Measurements from ENCODE around the gene NTF4.

The NTF4 gene, protein sequence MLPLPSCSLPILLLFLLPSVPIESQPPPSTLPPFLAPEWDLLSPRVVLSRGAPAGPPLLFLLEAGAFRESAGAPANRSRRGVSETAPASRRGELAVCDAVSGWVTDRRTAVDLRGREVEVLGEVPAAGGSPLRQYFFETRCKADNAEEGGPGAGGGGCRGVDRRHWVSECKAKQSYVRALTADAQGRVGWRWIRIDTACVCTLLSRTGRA

DNA sequence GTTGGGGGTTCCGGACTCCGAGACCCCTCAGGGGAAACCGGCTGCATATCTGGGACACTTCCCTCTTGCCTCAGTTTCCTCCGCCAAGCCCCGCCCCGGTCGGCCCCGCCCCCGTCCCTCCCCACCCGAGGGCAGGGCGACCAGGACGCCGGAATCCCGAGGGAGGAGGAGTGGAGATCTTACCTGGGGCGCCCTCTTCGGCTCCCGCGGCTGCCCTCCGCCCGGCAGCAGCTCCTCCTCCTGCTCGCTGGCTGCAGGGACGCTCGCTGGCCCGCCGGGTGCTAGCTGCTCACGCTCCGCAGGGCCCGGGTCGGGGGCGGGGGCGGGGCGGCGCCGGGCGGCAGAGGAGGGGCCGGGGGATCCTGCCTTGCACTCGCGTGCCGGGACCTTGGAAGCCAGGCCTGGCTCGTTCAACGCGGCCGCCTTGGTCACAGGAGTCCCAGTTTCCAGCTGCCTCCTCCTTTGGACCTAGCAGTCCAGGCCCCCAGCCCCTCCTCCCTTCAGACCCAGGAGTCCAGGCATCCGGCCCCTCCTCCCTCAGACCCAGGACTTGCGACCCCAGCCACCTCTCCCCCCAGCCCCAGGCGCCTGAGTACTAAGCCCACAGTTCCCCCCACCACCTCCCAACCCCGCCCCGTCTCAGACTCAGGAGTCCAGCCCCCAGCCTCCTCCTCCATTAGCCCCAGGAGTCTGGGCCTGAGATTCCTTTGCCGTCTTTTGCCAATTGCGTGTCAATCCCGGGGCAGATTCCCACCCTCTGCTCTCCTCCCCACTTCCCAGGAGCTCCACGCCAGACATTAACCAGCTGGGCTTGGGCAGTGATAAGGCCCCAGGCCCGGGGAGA lies at the start of gene NTF4:
Gene NTF4, minus strand, starts transcription at position 51 of the 844 bp plus-strand sequence. CDS start 2,821 bp downstream, outside the sequence.
- DNase-seq, result no peak

DNA sequence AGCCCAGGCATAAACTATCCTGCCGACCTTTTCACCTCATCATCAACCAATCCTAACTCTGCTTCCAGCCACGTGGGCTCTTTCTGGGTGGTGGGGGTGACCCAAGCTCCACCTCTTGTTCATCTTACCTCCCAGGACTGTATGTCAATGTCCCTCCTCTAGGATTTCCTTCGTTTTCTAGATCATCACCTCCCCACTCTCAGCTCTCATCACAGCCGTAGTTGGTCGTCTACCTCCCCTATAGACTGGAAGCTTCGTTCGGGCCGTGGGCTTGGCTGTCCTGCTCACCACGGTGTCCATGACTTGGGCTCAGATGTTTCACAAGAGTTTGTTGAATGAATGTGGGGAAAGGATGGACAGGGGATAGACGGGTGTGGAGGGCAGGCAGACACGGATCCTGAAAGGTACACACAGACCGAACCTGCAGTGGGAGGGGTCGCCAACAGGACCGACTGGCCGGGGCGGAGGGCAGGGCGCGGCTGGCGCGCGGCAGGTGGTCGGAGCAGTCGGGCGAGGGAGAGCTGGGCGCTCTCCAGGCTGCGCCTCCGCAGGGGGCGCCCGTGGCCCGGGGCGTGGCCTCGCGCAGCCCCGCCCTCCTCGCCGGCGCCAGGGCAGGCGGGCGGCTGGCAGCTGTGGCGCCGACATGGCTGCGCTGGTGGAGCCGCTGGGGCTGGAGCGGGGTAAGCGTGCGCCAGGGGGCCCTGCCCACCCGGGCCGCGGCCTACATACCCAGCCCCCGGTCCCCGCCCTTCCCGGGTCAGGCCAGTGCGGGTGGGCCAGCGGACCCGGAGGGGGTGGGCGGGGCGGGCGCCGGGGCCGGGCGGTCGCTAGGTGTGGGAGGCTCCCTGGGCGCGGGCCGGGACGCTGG lies 49.4 kb upstream of the NTF4 start, which contains the start of gene LIN7B:
Gene LIN7B, plus strand, starts transcription at position 609 of the 868 bp plus-strand sequence. Its CDS starts 35 bp downstream, at position 644.
- DNase-seq, result peak; percentile 86

DNA sequence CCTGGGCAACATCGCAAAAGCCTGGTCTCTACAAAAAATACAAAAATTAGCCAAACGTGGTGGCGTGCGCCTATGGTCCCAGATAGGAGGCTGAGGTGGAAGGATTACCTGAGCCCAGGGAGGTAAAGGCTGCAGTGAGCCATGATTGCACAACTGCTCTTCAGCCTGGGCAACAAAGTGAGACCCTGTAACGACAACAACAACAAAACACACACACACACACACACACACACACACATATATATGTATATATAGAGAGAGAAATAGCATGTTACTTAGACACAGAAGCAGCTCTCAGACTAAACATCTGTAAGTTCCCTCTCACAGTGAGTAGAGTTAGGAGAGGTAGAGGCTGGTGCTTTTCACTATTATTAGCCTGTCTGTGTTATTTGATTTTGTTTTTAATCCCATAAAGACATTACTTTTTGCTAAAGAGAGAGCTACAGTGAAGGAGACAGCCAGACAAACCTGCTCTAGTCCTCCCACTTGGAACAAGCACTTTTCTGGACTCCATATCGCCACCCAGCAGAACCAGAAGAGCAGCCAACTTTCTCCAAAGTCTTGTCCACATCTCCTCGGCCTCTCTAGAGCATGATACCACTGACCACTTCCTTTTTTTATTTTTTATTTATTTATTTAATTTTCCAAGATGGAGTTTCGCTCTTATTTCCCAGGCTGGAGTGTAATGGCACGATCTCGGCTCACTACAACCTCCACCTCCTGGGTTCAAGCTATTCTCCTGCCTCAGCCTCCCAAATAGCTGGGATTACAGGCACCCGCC lies 46.8 kb upstream of the NTF4 start:
- DNase-seq, result no peak

DNA sequence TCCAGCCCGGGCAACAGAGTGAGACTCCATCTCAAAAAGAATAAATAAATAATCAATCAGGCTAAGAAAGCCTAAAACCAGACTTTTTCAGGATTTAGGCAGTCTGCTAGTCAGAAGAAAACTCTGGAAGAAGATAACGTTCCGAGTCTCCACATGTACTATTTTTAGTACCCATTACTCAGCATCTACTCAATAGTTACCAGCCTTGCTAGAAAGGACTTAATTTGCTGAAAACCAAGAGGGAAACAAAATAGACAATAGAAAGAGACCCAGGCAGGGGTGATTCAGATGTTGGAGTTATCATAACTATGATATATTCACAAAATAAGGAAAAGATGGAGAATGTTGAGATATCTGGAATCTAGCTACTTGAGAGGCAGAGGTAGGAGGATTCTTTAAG lies 45.9 kb upstream of the NTF4 start:
- DNase-seq, result no peak

DNA sequence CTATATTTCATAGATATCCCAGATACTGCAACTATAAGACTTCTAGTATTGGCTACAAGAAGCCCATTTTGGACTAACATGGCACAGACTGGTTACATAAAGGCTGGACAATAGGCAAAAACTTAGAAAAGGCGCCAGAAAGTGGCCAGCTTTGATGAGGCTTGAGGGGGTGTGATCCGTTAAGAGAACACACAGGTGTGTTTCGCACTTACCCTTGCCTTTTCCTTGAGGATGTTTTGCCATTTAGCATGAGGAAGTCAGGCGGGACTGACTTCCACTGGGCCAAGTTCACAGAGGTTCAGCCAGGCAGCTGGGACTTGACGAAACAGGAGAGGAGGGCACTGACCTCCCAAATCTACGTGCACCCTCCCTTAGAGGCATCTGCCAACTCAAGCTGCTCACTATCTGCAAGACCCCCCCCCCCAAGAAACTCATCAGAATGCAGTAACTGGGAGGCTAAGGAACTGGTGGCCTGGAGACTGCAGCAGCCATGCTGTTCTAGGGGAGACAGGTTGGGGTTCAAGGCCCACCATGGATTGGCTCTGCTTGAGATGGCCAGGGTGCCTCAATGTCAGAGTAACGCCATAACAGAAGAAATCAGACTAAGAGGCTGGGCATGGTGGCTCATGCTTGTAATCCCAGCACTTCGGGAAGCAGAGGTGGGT lies 45.1 kb upstream of the NTF4 start:
- DNase-seq, result no peak

DNA sequence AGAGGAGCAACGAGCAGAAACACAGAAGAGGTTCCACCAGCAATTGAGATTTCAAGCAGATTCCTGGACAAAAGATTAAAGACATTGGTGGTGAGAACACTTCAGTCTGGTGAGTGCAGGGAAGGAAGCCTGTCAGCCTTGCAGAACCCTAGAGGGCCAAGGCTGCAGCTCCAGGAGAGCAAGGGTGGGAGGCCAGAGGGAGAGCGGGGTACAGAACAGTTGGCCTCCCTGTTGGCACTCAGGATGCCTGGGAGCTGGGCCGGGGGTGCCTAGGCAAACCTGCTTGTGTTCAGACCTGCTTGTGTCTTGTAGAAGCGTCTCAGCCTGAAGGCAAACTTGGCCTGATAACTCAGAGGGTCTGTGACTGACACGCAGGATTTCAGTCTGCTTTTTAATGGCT lies 44.4 kb upstream of the NTF4 start:
- no peak for DNase-seq

DNA sequence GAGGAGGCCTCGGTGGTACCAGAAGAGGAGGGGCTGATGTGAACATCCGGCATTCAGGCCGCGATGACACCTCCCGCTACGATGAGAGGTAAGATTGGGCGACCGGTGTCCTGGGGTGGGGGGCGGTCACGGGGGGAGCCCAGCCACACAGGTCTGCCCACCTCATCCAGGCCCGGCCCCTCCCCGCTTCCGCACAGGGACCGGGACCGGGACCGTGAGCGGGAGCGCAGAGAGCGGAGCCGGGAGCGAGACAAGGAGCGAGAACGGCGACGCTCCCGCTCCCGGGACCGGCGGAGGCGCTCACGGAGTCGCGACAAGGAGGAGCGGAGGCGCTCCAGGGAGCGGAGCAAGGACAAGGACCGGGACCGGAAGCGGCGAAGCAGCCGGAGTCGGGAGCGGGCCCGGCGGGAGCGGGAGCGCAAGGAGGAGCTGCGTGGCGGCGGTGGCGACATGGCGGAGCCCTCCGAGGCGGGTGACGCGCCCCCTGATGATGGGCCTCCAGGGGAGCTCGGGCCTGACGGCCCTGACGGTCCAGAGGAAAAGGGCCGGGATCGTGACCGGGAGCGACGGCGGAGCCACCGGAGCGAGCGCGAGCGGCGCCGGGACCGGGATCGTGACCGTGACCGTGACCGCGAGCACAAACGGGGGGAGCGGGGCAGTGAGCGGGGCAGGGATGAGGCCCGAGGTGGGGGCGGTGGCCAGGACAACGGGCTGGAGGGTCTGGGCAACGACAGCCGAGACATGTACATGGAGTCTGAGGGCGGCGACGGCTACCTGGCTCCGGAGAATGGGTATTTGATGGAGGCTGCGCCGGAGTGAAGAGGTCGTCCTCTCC lies 43.2 kb upstream of the NTF4 start:
- no peak for DNase-seq

DNA sequence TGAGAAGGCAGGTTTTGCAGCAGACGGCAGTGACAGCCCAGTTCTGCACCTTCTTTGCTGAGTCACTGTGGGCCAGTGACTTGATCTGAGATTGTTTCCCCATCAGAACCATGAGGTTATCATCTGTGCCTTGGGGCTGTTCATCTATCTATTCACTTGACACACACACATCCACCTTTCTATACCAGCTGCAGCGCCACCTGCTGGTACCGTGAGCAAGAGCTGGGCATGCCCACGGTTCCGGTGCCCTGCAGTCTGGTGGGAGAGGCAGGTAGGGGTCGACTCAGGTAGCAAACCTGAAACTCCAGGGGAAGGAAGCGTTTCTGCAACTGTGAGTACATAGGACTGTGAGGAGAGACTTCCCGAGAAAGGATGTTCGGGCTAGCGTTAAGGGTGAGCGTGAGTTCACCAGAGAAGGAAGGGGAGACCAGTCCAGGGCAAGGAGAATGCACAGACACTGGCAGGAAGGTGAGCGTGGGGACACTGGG lies 42.1 kb upstream of the NTF4 start:
- DNase-seq, result peak; percentile 77

DNA sequence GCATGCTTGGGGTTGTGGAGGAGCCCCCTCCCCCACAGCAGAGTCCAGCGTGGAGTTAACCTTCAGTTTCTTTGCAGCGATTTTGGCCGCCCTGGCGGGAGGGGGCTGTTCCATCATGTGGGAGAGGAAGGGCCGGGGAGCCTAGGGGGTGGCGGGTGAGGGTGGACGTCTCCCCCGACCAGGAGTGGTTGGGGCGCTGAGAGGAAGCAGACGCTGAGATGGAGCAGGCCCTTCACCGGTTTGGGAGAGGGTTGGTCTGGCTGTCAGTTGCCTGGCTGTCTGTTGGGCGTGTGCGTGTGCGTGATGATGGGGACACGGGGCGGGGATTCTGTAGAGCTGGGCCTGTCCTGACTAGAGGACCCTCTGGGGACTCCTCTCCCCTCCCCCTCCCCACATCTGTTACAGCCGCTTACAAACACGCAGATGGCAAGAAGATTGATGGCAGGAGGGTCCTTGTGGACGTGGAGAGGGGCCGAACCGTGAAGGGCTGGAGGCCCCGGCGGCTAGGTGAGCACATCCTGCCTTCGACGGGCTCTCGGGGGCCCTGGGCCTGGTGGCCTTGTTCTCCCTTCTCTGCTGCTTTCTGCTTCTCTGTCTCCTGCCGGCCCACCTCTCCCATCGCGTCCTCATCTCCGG lies 39.7 kb upstream of the NTF4 start:
- DNase-seq, result no peak

DNA sequence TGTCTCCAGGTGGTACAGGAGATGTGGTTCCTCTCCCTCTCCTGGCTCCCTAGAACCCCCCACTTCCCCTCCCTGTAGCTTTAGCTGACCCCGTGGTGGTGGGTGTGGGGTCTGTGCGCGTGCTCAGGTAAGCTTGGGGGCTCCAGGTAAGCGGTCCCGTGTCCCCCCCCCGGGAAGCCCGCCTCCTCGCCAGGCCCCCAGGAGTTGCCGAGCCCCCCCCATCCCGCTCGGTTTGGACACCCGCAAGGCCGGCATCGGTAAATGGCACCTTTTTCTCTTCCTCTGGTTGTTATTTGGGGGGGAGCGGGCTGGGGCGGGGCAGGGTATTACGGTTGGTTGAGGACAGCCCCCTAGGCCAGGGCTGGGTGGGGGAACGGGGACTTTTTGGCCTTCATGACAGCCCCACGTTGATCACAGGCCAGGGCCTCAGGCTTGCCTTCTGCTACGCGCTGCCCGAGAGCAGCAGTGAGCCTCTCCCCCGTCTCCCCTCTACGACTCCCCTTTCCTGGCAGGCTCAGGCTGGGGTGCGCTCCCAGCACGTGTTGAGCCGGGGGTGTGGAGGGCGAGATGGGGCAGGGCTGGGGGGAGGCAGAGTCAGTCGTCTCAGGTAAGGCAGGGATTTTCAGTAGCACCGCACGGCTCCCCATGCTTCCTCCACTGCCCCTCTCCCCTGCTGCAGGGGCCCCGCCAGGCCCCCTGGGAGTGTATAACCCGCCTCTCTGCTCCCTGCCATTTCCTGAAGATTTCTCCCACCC lies 38.9 kb upstream of the NTF4 start:
- no peak for DNase-seq

DNA sequence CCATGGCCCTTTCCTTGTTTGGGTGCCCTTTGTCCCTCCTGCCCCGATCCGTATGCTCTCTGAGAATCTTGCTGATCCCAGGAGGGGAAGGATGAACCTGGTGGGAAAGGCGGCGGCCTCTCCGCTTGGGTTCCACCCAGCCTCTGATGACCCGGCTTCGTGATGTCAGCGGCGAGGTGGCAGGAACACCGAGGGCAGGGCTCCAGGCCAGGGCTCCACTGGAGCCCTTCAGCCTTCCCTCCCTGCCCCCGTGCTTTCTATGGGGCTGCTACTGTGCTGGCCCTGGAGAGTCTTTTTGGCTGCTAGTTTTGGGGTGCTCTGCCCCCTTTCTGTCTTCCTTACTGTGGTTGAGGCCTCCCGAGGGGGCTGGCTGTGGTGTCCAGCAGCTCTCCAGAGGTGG lies 37.7 kb upstream of the NTF4 start:
- no peak for DNase-seq

DNA sequence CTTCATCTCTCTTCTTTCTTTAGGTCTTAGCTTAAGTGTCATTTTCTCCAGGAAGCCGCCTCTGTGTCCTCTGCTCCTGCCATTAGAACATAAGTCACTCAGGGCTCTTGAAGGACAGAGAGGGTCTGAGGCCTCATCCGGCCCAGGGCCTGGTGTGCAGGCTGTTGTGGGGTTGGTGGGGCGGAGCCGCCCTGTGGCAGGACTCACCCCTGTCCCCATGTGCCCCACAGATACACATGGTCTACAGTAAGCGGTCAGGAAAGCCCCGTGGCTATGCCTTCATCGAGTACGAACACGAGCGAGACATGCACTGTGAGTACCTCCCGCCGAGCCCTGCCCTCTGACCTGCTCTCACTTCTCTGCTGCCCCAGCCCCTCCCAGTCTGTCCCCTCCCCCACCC lies 36.5 kb upstream of the NTF4 start:
- no peak for DNase-seq

DNA sequence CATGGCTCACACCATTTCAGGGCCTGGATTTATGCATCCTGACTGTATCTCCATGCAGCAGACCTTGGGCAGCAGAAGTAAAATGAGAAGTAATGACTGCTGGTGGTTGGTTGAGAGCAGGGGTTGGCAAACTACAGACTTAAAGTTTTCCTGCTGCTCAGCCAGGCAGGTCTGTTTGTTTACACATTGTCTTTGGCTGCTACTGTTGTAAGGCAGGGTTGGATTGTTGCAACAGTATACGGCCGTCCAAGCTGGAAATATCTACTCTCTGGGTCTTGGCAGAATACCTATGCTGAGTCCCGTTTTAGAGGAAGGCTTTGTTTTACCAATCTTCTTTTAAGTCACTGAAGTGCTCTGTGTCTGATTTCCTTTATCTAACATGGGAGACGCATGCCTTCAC lies 34.2 kb upstream of the NTF4 start:
- DNase-seq, result no peak

DNA sequence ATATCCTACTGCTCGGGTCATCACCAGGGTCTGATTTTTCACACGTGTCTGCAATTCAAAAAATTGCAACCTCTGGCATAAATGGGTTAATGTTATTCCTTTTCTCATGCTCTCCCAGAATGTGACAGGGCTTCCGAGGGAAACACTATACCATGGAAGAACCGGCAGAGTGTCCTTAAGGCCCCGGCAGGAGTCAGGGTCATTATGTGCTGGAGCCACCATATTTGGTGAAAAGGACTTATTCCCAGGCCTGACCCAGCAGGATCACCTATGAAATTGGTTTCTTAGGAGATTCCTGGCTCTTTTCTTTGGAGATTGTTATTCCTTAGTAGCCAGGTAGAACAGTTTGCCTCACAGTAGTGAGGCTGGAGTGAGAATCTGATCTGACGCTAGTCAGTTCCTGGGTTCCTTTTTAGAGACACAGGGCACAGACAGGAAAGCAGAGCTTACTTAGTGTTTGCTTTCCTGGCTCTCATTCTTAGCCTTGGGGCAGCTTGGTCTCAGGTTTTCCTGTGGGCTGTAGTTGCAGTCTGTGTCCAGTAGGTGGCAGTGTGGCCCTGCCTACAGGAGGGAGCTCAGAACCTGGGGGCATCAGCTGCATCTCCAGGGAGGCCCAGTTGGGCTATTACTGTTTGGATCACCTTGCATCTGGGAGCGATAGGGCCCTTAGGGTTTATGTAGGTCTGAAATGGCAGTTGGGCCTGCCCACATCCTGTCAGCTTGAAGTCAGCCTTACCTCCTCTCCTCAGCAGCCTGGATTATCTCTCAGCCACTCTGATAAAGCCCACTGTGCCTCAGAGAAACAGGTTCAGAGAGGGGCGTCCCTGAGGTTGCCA lies 33.1 kb upstream of the NTF4 start:
- DNase-seq, result peak; percentile 87

DNA sequence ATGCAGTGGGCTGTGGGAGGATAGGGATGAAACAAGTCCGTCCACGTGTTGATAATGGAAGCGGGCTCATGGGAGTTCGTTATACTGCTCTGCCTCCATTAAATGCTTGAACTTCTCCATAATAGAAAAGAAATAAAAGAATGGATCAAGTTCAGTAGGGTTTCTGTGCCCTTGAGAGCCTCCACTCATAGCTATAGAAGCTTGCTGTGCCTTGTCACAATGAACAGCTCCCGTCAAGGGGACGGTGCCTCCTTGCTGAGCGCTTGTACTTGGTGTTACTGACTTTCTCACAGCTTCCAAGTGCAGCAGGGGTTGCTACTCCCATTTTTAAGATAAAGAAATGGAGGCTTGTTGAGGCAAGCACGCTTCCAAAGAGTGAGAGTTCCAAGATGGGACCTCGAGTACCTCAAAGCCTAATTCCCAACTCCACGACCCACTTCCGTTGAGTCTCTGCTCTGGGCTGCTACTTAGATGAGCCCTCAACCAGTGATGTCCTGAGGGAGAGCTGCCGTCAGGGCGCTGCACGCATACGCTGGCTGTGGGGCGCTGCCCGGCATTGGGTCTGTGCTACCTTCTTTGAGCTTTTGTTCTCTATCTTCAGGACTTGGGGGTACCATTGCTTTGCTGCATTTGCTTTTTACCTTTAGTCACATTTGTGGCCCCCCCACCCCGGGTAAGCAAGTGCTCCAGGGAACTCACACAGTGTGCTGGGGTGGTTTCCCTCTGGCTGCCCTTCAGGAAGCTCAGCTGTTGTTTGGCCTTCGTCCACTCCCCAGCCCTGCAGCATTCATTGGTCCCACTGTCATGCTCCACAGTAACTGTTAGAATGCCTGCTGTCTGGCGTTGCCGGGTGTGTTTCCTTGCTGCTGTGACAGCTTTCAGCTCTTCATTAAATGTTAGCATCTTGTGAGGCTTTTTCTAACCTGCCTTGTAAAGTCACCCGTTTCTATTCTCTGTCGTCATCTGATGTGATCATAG lies 30.2 kb upstream of the NTF4 start:
- no peak for DNase-seq

DNA sequence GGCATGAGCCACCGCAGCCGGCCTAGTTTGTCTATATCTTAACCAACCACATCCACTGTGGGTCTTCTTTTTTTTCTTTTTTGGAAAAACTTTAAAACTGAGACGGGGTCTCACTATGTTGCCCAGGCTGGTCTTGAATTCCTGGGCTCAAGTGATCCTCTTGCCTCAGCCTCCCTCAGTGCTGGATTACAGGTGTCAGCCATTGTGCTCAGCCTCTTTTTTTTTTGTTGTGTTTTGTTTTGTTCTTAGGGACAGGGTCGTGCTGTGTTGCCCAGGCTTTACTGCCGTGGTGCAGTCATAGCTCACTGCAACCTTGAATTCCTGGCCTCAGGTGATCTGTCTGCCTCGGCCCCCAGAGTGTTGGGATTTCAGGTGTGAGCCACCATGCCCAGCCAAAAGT lies 28.1 kb upstream of the NTF4 start:
- DNase-seq, result no peak

DNA sequence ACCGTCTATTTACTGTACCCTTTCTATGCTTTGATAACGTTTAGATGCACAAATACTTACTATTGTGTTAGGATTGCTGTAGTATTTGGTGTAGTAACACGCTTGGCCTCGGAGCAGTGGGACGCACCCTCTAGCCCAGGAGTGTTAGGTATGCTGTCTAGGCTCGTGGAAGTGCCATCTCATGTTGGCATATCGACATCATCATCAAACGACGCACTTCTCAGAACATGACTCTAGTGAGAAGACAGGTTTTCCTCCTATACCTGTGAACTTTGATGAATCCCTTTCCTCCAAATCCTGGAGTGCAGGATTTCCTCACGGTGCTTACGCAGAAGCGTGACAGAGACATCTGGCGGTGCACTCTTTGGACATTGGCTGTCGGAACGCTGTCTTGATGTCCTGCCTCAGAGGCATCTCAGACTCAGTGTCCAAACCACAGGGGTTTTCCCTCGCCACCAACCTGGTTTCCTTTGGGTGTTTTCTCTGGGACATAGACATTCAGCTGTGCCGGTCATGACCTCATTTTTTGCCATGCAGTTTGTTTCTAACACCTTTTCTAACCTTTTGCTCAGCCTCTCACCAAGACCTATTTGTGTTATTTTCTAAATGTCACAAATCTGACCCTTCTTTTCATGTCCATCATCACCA lies 26.9 kb upstream of the NTF4 start:
- no peak for DNase-seq

Measured in hematopoietic multipotent progenitor cell treated with erythropoietin and hydrocortisone succinate and interleukin-3 and kit ligand, for 4 days (in vitro differentiated cells).